ENCODE results near the gene MARK4.
"Not testable (repeated sequence)": the region's sequence is repeated elsewhere in the genome, so short reads cannot be mapped to it uniquely, and the experiment has no call there.

Gene MARK4

DNA sequence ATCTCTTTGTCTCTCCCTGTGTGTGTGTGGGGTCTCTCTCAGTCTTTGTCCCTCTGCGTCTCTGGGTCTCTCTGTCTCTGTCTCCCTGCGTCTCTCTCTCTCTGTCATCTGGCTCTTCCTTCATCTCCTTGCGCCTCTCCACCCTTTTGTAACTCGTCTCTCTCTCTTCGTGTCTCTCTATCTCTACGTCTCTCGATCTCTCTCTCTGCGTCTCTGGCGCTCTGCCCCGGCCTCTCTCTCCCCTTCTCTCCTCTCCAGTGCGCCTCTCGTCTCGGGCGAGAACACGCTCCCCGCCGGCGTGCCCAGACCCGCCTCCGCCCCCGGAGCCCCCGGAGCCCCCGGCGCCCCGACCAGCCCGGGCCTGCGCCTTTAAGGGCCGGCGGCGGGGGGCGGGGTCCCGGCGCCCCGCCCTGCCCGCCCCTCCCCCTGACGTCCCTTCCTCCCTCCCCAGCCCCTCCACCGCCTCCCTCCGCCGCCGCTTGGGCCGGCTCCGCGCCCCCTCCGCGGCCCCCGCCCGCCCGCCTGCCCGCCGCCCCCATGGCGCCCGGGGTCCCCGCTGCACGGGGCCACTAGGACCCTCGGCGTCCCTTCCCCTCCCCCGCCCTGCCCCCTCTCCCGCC, at the start of gene MARK4:
TSS of gene MARK4 (plus strand) at position 440 of the 620 bp plus-strand sequence. CDS start 318 bp downstream, outside the sequence.
- peak; percentile 48 for DNase-seq

DNA sequence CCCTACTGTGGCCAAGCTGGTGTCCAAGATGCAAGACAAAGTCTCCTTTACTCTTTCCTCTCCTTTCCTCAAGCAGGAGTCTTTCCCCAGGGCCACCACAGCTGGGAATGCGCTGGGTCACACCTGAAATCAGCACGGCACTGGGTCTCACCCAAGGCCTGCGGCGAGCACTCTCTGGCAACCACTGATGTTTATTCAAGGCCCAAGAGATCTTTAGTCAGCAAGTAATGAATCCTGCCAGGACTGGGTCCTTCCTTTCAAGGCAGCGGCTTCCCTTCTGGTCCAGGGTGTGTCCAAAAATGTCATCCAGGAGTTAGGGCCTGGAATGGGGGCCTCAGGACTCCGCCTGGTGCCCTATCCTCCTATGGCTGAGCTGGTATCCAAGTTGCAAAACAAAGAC, 48.4 kb upstream of the MARK4 start:
- DNase-seq: no peak

DNA sequence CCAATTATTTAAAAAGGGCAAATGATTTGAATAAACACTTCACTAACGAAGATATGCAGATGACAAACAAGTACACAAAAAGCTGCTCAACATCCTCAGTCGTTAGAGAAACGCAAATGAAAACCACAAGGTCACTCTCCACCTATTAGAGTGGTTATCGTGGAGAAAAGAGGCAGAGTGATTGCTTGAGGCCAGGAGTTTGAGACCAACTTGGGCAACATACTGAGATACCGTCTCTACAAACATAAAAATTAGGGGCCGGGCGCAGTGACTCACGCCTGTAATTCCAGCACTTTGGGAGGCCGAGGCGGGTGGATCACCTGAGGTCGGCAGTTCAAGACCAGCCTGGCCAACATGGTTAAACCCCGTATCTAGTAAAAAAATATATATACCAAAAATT, 45.3 kb upstream of the MARK4 start:
- DNase-seq: no peak

DNA sequence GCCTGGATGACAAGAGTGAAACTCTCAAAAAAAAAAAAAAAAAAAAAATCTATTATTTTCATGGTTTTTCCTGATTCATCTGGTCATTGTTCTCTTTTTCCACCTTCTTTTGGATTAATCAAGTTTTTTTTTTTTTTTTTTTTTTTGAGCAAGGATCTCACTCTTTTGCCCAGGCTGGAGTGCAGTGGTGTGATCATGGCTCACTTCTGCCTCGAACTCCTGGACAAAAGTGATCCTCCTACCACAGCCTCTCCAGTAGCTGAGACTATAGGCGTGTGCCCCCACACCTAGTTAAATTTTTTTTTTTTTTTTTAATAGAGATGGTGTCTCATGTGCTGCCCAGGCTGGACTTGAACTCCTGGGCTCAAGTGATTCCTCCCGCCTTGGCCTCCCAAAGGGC, 44.7 kb upstream of the MARK4 start:
- DNase-seq: no peak

DNA sequence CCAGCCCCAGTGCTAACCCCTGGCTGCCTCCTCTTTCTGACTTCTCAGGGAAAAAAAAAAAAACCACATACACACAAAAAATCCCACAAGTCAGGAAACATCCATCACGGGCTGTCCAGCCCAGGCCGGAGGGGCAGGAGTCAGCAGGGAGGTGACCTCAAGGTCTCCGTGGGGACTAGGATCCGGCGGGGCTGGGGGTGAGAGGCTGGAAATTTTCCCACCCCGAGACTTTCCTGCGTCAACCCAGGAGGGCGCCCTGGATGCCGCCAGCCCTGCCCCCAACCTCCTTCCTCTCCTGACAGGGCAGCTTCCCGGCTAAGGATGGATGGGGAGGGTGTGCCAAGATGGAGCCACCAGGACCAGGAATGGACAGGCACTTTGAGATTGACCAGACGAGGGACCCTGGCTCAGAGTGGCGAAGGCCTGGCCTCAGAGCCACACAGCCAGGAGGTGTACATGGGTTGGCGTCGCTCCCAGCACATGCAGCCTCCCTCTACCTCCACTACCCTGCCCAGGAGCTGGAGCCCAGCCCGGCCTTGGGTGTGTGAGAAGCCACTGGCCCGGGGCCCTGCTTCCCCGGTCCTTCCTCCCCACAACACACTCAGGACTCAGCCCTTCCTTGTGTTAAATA, 39.2 kb upstream of the MARK4 start:
- DNase-seq: no peak

DNA sequence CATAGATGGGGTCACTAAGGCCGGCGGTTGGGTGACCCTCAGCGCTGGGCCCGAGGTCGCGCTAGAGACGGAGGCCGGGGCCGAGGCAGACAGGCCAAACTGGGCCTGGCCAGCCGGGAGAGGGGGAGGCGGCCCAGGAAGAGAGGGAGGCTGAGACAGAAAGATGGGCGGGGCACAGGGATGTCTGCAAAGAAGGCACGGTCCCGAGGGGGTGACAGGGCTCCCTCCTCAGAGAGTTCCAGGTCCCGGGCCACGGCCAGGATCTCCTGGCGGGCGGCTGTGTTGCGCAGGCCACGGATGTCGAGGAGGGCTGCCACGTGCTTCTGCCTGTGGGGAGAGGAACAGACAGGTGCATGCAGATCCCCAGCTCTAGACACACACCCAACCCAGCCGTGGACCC, 38.0 kb upstream of the MARK4 start:
- no peak for DNase-seq

DNA sequence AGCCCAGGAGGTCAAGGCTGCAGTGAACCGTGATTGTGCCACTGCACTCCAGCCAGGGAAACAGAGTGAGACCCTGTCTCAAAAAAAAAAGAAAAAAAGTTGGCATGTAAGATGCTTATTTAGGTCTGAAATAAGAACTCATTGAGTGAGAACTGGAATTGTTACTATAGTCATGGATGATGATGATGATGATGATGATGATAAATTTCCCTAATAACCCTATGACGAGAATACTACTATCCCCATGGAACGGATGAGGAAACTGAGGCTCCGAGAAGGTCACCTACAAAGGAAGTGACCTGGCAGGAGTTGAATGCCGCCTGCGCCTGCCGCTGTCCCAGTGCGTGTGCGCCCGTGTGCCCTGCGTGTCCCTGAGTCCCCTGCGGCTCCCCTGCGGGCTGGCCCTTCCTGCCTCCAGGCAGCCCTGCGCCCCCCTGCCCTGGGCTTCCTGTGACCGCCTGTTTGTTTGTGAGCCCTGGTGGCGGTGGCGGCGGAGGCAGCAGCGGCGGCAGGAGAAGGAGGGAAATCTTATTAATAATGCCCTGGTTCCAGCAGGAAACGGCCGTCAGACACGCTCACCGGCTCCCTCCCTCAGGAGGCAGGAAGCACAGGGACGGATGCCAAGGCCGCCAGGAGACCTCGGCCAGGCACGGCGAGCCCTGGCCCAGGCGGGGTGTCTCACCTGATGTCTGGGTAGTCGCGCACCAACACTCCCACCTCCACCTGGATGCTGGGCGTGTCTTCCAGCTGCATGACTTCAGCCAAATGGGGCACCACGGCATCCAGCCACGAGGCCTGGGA, 35.5 kb upstream of the MARK4 start:
- no peak for DNase-seq

DNA sequence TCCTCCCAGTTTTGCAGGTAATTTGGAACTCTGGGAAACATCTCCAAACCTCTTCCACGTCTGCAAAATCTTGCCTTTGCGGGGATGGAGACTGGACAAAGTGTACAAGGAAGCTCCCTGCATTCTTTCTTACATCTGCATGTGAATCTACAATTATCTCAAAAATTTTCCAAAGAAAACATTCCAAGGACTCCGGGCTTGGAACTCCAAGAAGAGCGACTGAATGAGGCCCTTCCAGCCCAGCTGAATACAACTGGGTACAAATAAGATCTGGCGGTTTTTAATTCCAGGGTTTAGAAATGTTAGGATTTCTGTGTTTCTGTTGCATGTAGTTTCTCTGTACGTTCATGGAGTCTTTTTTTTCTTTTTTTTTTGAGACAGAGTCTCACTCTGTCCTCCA, 34.4 kb upstream of the MARK4 start:
- DNase-seq: no peak

DNA sequence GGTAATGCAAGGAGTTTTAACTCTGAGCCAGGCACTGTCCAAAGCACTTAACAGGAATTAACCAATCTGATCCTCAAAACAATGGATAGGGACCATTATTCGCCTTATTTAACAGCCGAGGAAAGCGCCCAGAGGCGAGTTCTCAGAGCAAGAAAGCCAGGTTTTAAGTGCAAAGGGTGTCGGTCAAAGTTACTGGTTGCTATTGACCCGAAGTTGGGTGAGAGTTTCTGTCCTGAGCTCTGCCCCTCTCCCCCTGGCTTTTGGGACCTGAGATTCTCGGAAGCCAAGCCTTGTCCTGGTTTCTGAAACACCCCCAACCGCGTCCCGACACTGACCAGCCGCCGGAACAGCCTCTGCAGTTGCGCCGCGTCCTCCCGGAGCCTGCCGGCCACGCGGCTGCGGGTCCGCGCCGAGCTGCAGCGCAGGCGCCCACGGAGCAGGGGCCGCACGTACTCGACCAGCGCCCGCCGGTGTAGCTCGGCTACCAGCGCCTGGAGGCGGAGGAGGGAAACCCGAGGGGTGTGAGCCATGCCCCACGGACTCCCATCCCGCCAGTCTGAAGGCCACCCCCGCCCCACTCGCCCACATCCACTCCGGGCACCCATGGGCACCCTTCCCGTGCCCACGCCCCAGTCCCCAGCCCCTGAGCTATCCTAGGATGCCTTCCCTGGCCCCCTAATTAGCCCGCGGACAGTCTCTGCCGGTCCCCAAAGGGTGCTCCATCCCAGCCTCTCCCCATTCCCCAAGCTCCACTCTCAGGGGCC, 33.7 kb upstream of the MARK4 start:
- no peak for DNase-seq

DNA sequence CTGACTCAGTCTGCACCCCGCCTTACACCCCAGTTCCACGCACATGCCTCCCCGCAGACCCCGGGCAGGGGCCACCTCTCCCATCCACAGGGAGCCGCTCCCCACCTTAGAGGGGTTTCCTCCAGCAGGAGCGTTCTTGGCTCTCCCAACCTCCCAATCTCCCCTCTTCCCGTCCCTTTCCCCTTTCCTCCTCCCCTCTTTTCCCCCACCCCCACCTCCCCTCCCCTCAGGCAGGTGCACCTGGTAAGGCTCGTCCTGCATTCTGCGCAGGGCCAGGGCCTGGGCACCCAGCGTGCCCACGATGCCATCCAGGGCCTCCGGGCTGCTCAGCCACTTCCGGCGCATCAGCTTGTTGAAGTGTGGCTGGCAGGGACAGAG, 33.1 kb upstream of the MARK4 start:
- DNase-seq: no peak

DNA sequence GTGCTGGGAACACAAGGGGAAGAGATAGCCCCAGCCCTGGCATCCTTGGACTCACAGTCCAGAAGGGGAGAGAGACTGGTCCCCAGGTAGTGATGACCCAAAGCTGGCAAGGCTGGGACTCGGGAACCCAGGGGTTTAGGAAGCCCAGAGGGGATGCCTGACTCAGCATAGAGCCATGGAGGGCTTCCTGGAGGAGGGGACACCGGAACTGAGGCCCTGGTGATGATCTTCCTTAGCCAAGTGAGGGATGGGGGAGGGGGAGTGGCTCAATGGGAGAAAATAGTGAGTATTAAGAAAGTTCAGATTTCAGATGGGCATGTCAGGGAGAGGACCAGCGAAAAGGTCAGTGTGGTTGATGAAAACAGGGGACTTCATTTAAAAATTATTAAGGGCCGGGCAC, 32.6 kb upstream of the MARK4 start:
- no peak for DNase-seq

DNA sequence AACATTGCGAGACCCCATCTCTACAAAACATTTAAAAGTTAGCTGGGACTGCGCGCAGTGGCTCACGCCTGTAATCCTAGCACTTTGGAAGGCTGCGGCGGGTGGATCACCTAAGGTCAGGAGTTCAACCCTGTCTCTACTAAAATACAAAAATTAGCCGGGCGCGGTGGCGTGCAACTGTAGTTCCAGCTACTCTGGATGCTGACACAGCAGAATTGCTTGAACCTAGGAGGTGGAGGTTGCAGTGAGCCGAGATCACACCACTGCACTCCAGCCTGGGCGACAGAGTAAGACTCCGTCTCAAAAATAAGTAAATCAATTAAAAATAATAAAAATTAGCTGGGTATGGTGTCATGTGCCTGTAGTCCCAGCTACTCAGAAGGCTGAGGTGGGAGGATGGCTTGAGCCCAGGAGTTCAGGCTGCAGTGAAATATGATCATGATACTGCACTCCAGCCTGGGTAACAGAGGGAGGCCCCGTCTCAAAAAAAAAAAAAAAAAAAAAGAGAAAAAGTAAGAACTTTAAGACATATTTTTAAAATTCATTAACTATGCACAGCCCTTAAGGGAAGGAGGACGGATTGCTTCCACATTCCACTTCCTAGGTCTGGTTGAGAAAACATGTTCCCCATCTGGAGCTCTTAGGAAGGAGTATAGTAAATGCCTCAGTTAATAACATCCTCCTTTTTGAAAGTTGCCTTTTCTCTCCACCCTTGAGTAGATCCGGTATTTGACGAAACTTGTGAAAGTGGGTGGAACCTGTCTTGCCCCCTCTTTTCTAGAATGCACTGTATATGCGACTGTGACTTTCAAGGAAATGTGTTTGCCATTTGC, 31.9 kb upstream of the MARK4 start:
- DNase-seq: peak; percentile 19

DNA sequence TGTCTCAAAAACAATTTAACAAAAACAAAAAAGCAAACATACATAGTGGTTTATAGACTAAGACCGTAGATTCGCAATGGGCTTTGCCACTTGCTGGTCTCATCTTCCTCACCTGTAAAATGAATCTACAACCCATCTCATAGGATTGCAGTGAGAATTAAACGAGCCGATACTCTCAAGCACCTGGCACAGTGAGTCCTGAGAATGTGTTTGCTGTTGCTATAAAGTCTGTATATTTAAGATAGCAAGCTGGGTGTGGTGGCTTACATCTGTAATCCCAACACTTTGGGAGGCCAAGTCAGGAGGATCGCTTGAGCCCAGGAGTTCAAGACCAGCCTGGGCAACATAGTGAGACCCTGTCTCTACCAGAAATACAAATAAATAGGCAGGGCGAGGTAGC, 28.3 kb upstream of the MARK4 start:
- DNase-seq: no peak

DNA sequence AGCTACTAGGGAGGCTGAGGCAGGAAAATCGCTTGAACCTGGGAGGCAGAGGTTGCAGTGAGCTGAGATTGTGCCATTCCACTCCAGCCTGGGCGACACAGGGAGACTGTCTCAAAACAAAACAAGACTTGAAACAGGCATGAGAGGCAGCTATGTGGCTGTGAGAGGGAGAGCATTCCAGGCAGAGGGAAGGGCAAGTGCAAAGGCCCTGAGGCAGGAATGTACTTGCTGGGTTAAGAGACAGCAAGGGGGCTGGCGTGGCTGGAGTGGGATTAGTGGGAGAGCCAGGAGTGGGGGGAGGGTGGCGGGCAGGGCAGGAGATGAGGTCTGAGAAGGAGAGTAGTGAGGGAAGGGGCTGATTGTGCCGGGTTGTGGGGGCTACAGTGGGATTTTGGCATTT, 27.2 kb upstream of the MARK4 start:
- no peak for DNase-seq

DNA sequence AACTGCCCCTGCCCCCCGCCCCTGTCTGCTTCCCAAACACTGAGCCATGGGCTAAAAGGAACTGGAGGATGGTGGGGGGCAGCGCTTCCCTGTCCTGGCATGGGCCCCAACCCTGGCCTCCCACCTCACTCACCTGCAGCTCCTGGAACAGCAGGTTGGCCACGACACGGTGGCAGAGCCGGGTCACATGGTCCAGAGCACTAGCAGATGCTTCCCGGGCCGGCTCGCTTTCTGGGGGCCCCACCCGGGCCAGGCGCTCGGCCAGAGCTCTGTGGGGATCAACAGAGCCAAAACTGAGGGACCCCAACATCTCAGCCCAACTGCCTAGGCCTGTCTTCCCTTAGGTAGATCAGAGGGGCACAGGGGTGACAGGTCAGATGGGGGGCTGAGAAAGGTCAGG, 26.4 kb upstream of the MARK4 start:
- no peak for DNase-seq

DNA sequence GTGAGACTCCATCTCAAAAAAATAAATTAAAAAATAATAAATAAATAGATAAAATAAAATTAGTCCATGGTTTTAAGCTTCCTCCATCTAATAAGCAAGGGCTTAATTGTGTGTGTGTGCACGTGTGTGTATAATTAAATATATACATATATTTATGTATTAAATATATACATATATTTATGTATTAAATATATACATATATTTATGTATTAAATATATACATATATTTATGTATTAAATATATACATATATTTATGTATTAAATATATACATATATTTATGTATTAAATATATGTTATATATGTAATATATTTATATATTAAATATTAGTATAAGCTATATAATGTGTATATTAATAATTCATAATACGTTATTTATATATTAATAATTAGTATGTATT, 22.0 kb upstream of the MARK4 start:
- not testable (repeated sequence) for DNase-seq

DNA sequence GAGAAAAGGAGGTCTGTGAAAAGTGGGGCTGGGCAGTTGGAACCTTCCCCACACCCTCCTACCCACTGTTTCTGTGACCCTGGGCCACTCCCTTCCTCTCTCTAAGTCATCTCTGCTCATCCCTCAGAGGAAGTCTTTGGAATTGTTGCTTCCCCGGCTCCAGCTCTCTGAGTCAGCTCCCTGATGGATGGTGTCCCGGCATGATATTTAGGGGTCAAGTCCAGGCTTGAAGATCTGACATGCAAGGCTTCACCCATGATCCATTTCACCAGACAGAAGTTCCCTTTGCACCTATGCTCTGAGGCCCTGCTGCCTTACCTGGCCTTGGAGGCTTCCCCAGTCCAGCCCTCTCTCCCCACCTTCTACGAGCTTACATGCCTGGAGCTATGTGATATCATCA, 19.2 kb upstream of the MARK4 start:
- no peak for DNase-seq

DNA sequence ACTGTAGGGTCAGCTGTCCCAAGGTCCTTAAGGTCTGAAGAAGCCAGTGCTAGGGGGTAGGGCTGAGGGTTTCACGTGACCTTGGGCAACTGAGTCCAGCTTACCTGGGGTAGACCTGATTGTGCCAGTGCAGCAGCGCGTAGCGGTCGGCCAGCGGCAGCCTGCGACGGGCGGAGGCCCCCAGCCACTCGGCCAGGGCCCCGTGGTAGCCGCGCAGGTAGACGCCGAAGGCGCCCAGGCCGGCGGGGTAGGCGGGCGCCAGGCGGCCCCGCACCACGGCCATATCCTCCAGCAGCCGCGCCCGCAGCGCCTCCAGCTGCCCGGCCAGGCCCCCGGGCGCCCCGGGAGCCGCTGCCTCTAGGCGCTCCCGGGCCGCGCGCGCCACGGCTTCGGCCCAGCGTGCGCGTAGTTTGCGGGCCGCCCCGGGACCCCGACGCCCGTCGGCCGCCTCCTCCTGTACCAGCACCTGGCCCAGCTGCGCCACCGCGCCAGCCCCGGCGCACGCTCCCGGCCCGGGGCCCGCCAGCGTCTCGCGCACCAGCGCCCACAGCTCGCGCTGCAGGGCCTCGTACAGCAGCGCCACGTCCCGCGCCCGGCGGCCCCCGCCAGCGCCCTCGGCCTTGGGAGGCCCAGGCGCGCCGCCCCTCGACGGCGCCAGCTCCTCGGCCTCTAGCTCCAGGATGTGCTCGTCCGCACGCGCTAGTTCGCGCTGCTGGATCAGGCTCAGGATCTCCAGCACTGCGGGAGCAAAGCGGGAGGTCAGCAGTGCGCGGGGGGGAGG, 16.8 kb upstream of the MARK4 start:
- no peak for DNase-seq

DNA sequence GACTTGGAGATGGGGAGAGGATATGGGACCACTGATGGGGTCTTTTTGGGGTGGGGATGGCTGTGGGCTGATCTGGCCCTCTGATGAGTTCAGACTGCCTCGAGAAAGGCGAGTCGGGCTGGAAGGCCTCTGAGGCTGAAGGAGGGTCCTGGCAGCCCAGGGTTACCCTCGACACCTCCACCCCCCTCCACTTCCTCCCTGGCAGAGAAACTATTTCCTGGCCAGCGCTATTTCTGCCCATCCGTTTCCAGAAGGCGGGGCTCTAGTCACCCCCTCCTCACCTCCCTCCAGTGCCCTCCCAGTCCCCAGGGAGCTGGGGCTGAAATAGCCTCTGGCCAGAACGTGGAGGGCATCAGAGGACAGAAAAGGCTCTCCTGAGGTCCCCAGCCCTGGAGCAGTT, 15.6 kb upstream of the MARK4 start:
- no peak for DNase-seq

DNA sequence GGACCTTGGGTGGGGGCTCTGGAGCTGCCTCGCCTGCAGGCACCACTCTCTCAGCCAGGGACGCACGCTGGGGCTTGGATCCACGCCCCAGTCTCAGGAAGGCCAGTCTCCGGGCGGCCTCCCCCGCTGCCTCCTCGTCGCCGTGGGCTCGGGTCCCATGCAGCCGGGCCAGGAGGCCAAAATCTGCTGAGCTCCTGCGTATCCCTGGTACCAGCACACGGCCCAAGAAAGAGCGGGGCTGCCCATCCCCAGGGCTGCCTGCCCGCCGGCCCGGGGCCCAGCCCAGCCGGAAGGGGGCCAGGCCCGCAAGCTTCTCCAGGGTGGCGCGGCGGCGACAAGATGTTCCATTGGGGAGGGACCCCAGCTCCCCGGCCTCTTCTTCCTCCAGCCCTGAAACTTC, 12.5 kb upstream of the MARK4 start:
- no peak for DNase-seq

DNA sequence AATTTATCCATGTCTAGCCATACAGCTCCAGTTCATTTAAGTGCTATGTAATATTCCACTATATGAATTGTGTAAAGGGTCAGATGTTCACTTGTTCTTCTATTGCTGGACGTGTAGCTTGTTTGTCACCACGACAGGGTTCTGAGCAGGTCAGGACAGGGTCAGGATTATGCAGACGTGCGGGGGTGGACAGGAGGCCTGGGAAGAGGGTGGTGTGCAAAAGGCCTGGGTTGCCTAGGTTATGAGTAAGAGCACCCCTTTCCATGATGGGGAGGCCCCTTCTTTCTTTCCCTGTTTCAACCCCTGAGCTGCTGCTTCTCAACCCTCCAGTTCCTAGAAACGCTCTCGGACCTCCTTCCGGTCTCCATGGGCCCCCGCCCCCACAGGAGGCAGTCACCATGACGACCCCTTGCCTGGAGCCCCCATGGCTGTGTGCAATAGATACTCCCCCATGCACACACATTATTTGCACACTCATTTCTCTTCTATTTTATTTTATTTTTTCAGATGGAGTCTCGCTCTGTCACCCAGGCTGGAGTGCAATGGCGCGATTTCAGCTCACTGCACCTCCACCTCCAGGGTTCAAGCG, 7.8 kb upstream of the MARK4 start:
- DNase-seq: no peak
